Activated CD4-positive, alpha-beta memory T cell treated with anti-CD3 and anti-CD28 coated beads, Interleukin-2, amount 10 ng/mL, durations not matched to agents 7 days and 5 days (primary cell): ENCODE data around the gene DNAAF3. TPM values are rescaled to one million over a fixed set of nuclear protein-coding genes. Genes with fewer than 3 reads are reported as not detected.

Experiments used
- CTCF ChIA-PET: fragments of 350-600 bp; sonication (Branson Sonifier 250); formaldehyde crosslinking; loops from one replicate; lab custom pipeline; 2021; ENCODE audit warnings: antibody characterized with exemption, inconsistent platforms; lab: Charles Lee
- POLR2A ChIA-PET: fragments of 350-600 bp; sonication (Branson Sonifier 250); formaldehyde crosslinking; loops from one replicate; lab custom pipeline; 2021; ENCODE audit warnings: antibody characterized with exemption; lab: Charles Lee
- DNase-seq: peaks from one replicate; pipeline ENCODE4 v3.0.0-alpha.2; 2020
- H3K27ac Mint-ChIP-seq: one replicate; pipeline ENCODE4 v1.8.0; 2021; ENCODE audit warnings: mild to moderate bottlenecking, mixed read lengths
- H3K27me3 Mint-ChIP-seq: one replicate; pipeline ENCODE4 v1.8.0; 2021; ENCODE audit warnings: mixed read lengths
- H3K36me3 Mint-ChIP-seq: one replicate; pipeline ENCODE4 v1.8.0; 2021; ENCODE audit warnings: low read depth, mixed read lengths
- H3K4me1 Mint-ChIP-seq: one replicate; pipeline ENCODE4 v1.8.0; 2021; ENCODE audit warnings: mixed read lengths
- H3K4me3 Mint-ChIP-seq: one replicate; pipeline ENCODE4 v1.8.0; 2021; ENCODE audit warnings: mild to moderate bottlenecking, mixed read lengths
- H3K9me3 Mint-ChIP-seq: one replicate; pipeline ENCODE4 v1.8.0; 2021; ENCODE audit warnings: mixed read lengths
- total RNA-seq, 2 experiments: library from RNA; stranded (reverse); gene quantifications; one replicate each; pipeline ENCODE4 v1.2.3, GENCODE V29; 2021

The DNAAF3 gene
- total RNA-seq, 2 experiments from 2014 or later: not detected

- no peak overlapping the region for H3K4me3 Mint-ChIP-seq
- no peaks in the 10 kb centered on the region for H3K36me3 Mint-ChIP-seq
- DNase-seq: no peak
- H3K9me3 Mint-ChIP-seq: no peaks in the 10 kb centered on the region
- H3K27me3 Mint-ChIP-seq: no peaks in the 10 kb centered on the region
- no peak overlapping the region for H3K27ac Mint-ChIP-seq
- ChIA-PET POLR2A (interaction anchor here (1.2 kb wide), 1 partner anchor 16 kb away, joined by 3 read pairs; the partner anchor contains the start of gene PTPRH), CTCF (interaction anchor here (0.6 to 1.0 kb wide), 4 partner anchors 10 to 311 kb away, joined by 3 to 4 read pairs (median 3); no protein-coding TSS in a partner anchor)
- H3K4me1 Mint-ChIP-seq: peaks cover 8% of the 10 kb centered on the region
Observed at GRCh38 chr19:55193481-55193880, 27.1 kb upstream of the DNAAF3 start.

DNA sequence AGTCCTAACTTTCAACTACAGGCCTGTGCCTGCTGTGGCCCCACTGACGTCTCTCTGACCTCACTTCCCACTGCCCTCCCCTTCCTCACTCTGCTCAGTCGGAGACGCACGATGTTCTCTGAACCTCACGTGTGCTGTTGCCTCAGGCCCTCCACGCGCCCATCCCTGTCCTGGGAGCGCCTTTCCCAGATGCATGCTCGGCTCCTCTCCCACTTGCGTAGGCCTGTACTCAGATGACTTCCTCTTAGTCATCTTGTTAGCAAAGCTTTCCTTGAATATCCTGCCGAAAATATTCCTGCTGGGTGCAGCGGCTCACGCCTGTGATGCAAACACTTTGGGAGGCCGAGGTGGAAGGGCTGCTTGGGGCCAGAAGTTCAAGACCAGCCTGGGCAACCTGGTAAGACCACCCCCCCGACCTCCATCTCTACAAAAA, 23.0 kb upstream of the DNAAF3 start:
- Mint-ChIP-seq H3K27ac (no peak overlapping the region), H3K9me3 (no peaks in the 10 kb centered on the region), H3K4me3 (no peak overlapping the region), H3K36me3 (no peaks in the 10 kb centered on the region), H3K4me1 (peaks cover 17% of the 10 kb centered on the region), H3K27me3 (no peaks in the 10 kb centered on the region)
- no peak for DNase-seq
- ChIA-PET CTCF (no interaction called here), POLR2A (no interaction called here)

GRCh38 chr19:55188625-55189024, 22.2 kb upstream of the DNAAF3 start:
- Mint-ChIP-seq H3K36me3 (no peaks in the 10 kb centered on the region), H3K27me3 (no peaks in the 10 kb centered on the region), H3K4me1 (peaks cover 19% of the 10 kb centered on the region), H3K4me3 (no peak overlapping the region), H3K9me3 (no peaks in the 10 kb centered on the region), H3K27ac (peak overlapping the region; percentile 27)
- no peak for DNase-seq
- ChIA-PET CTCF (no interaction called here), POLR2A (no interaction called here)

DNA sequence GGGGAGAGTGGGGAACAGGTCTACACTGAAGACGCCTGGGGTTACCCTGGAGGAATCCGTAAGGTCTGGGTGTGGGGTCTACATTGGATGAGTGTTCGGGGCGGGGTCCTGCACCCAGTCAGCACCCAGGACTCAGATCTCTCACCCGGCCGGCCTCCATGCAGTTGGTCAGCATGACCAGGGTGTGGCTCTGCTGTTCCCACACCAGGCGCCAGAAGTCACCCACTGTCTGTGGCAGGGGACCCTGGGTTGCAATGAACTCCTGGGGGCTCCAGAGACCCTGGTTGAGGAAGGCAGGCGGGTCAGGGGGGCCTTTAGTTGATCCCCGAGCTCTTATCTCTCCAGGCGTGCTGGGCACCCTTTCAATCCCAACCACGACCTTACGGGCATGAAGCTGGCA, 19.7 kb upstream of the DNAAF3 start:
- Mint-ChIP-seq H3K36me3 (no peaks in the 10 kb centered on the region), H3K9me3 (no peaks in the 10 kb centered on the region), H3K27me3 (peaks cover 11% of the 10 kb centered on the region), H3K27ac (no peak overlapping the region), H3K4me1 (peaks cover 19% of the 10 kb centered on the region), H3K4me3 (no peak overlapping the region)
- CTCF ChIA-PET: no interaction called here
- DNase-seq: no peak
- POLR2A ChIA-PET: no interaction called here

GRCh38 chr19:55181740-55182139, 15.3 kb upstream of the DNAAF3 start:
- Mint-ChIP-seq H3K4me3 (no peak overlapping the region), H3K36me3 (no peaks in the 10 kb centered on the region), H3K4me1 (peaks cover 34% of the 10 kb centered on the region), H3K9me3 (no peaks in the 10 kb centered on the region), H3K27ac (no peak overlapping the region), H3K27me3 (peaks cover 38% of the 10 kb centered on the region)
- DNase-seq: no peak
- ChIA-PET CTCF (no interaction called here), POLR2A (no interaction called here)

DNA sequence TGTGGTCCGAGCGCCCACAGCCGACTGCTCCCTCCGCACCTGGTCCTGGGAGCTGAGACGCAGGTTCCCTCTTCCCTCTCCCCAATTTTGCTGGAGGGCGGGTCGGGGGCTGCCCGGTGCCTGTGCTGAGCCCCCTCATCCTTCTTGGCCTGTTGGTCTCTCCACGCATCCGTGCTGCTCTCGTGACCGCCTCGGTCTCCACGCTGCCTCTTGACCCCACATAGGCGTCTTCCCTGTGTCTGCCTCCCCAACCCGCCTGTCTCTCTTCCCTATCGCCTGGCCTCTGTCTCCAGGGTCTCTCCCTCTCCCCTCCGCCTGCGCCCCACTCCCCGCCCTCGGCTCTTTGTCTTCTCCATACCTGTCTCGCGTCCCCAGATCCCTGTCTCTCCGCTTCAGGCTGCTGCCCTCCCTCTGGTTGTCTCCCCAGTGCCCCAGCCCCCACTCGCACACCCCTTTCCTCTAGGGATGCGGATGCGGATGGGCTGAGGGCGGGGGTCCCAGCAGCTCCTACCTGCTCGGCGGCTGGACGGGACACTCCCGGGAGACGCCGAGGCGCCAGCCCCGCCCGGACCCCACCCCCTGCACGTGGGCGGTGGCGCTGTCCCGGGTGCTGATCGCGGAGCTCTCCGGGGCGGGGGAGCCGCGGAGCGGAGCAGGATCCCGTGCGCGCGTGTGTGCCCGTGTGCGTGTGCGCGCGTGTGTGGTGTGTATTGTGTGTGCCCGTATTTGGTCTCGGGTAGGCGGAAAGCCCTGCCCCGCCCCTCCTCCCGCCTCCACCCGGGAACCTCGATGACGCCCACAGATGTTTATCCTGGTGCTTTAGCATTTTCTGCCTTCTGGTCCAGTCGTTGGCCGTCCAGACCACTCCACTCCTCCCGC, 13.4 kb upstream of the DNAAF3 start, which contains the start of gene SYT5:
Gene SYT5 (minus strand): TSS at position 684 of the 879 bp plus-strand sequence. CDS start 1,248 bp downstream, outside the sequence.
- Mint-ChIP-seq H3K4me1 (peaks cover 29% of the 10 kb centered on the region), H3K36me3 (no peaks in the 10 kb centered on the region), H3K27ac (peak within 1 kb of the TSS; percentile 24), H3K27me3 (peaks cover 44% of the 10 kb centered on the region), H3K4me3 (peak within 1 kb of the TSS; percentile 65), H3K9me3 (peaks cover 5% of the 10 kb centered on the region)
- DNase-seq: peak; percentile 69
- CTCF ChIA-PET: interaction anchor here (1.0 to 1.3 kb wide), 2 partner anchors 19 to 324 kb away, joined by 3 to 4 read pairs; no protein-coding TSS in a partner anchor
- POLR2A ChIA-PET: interaction anchor here (1.1 to 2.3 kb wide), 2 partner anchors 74 to 79 kb away, joined by 3 to 6 read pairs; partner anchors contain the start of gene PPP6R1

- peak; percentile 93 for DNase-seq
- ChIA-PET POLR2A (interaction anchor here (1.0 to 2.3 kb wide), 3 partner anchors 75 to 80 kb away, joined by 3 to 6 read pairs (median 3); partner anchors contain the start of gene PPP6R1), CTCF (no interaction called here)
- Mint-ChIP-seq H3K4me1 (peaks cover 32% of the 10 kb centered on the region), H3K27ac (no peak overlapping the region), H3K27me3 (peaks cover 51% of the 10 kb centered on the region), H3K9me3 (peaks cover 5% of the 10 kb centered on the region), H3K4me3 (peak overlapping the region; percentile 65), H3K36me3 (no peaks in the 10 kb centered on the region)
Observed at GRCh38 chr19:55178781-55179599, 12.6 kb upstream of the DNAAF3 start.

DNA sequence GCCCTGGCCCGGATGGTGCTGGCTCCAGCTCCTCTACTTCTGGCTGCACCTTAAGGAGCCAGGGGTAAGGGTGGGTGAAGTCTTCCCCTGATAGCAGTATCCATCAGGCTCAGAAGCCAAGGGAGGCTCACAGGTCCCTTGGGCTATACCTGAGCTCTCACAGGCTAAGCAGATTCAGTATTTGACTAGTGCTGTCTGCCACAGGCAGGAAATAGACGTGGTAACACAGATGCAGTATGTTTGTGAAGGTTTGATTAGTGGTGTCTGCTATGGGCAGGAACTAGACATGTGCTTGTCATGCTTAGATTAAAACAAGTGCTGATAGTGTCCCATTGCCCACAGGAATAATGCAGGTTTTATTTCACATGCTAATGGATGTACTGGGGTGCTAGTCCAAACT, 9.7 kb upstream of the DNAAF3 start:
- no peaks in the 10 kb centered on the region for H3K36me3 Mint-ChIP-seq
- POLR2A ChIA-PET: no interaction called here
- H3K27ac Mint-ChIP-seq: no peak overlapping the region
- peaks cover 5% of the 10 kb centered on the region for H3K9me3 Mint-ChIP-seq
- H3K27me3 Mint-ChIP-seq: peaks cover 59% of the 10 kb centered on the region
- CTCF ChIA-PET: no interaction called here
- no peak for DNase-seq
- H3K4me3 Mint-ChIP-seq: no peak overlapping the region
- H3K4me1 Mint-ChIP-seq: peaks cover 43% of the 10 kb centered on the region

DNA sequence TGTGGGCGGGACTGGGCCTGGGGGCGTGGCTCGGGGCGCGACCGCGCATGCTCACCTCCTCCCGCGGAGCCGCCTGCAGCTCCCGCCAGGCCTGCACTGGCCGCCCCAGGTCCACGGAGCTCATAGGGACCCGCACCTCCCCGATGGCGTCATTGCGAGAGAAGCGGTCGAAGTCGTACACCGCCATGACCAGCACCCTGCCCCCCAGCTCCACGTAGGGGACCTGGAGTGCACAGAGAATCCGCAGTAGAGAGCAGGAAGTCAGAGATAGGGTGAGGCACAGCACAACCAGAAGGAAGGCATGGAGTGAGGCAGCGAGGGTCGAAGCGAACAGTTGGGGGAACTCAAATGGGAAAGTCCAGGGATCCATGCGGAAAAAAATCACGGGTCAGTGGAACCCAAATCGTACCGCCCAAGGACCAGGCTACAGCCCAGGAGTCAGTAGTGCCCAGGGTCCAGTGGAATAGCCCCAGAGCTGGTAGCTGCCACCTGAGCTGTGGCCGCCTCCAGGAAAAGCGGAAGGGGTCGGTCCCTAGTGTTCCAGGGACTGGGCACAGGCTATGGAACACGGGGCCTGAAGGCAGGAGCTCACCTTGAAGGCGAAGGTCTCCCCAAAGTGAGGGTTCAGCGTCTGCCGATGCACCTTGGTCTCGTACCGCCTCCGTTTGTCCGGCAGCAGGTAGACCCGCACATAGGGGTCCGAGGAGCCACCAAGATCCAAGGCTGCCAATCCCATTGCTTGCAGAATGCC, 8.9 kb upstream of the DNAAF3 start:
- Mint-ChIP-seq H3K27ac (no peak overlapping the region), H3K9me3 (peaks cover 5% of the 10 kb centered on the region), H3K4me3 (no peak overlapping the region), H3K27me3 (peaks cover 57% of the 10 kb centered on the region), H3K36me3 (no peaks in the 10 kb centered on the region), H3K4me1 (peaks cover 39% of the 10 kb centered on the region)
- POLR2A ChIA-PET: interaction anchor here (0.7 kb wide), 1 partner anchor 231 kb away, joined by 3 read pairs; no protein-coding TSS in a partner anchor
- DNase-seq: no peak
- CTCF ChIA-PET: interaction anchor here (2.6 kb wide), 1 partner anchor 15 kb away, joined by 7 read pairs; no protein-coding TSS in a partner anchor

DNA sequence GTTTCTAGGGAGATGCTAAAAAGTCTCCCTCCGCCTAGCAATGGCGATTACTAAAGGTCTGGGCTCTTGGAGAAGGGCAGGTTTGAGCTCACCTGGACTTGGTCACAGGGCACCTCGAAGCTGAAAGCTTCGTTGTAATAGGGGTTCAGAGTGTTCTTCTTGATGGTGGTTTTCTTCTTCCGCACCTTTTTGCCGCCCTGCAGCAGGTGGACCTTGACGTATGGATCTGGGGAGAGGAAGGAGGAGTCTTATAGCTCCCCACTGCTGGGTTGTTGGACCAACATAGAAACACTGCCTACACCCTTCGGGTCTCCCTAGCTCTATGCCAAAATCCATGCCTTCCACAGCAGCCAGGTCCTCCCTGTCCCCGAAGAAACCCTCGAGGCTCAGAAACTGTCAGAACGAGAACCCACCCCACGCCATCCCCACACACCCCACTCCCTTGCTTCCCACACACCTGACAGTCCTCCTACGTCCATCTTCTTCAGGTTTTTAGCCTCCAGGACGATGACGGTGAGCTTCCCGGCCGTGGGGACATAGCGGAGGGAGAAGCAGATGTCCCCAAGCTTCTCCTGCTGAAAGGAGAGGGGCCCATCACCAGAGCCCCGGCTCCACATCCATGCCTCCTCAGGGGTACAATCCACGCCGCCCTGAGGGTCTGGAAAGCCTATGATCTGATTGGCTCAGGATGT, 8.2 kb upstream of the DNAAF3 start:
- POLR2A ChIA-PET: no interaction called here
- peaks cover 33% of the 10 kb centered on the region for H3K4me1 Mint-ChIP-seq
- DNase-seq: no peak
- CTCF ChIA-PET: interaction anchor here (0.7 to 2.6 kb wide), 2 partner anchors 14 to 262 kb away, joined by 3 to 7 read pairs; no protein-coding TSS in a partner anchor
- H3K36me3 Mint-ChIP-seq: no peaks in the 10 kb centered on the region
- peaks cover 56% of the 10 kb centered on the region for H3K27me3 Mint-ChIP-seq
- H3K4me3 Mint-ChIP-seq: peak overlapping the region; percentile 51
- H3K9me3 Mint-ChIP-seq: peaks cover 5% of the 10 kb centered on the region
- no peak overlapping the region for H3K27ac Mint-ChIP-seq

GRCh38 chr19:55173714-55174409, 7.4 kb upstream of the DNAAF3 start:
- no peak overlapping the region for H3K27ac Mint-ChIP-seq
- H3K36me3 Mint-ChIP-seq: no peaks in the 10 kb centered on the region
- H3K4me1 Mint-ChIP-seq: peaks cover 28% of the 10 kb centered on the region
- peak; percentile 68 for DNase-seq
- CTCF ChIA-PET: interaction anchor here (0.7 to 2.6 kb wide), 2 partner anchors 13 to 263 kb away, joined by 3 to 7 read pairs; no protein-coding TSS in a partner anchor
- peak overlapping the region; percentile 51 for H3K4me3 Mint-ChIP-seq
- H3K9me3 Mint-ChIP-seq: peaks cover 5% of the 10 kb centered on the region
- POLR2A ChIA-PET: no interaction called here
- H3K27me3 Mint-ChIP-seq: peaks cover 55% of the 10 kb centered on the region
